ENCODE results near the gene HSPB6. TPM values are rescaled to one million over a fixed set of nuclear protein-coding genes. Genes with fewer than 3 reads are reported as not detected.

HSPB6 gene
- total RNA-seq, 1 donor from 2014 or later, result 5.0 TPM

GRCh38 chr19:35713904-35714495 is 42.8 kb downstream of the HSPB6 start:
- no peaks in the 10 kb centered on the region for H3K36me3 Mint-ChIP-seq (ENCODE audit: low read depth)
- no peak for DNase-seq (ENCODE audit: low spot score)
- H3K9me3 Mint-ChIP-seq (ENCODE audit: low read depth), result no peaks in the 10 kb centered on the region
- H3K27me3 Mint-ChIP-seq (ENCODE audit: low read depth), result no peaks in the 10 kb centered on the region
- peaks cover 20% of the 10 kb centered on the region for H3K4me1 Mint-ChIP-seq (ENCODE audit: low read depth)
- H3K4me3 Mint-ChIP-seq (ENCODE audit: unreplicated experiment), result no peak overlapping the region
- TF ChIP-seq CTCF (IDR thresholded peaks at IDR 0.05), result no peak
- H3K27ac Mint-ChIP-seq (ENCODE audit: unreplicated experiment), result no peak overlapping the region

GRCh38 chr19:35713506-35713850 is 43.4 kb downstream of the HSPB6 start:
- DNase-seq (ENCODE audit: low spot score), result no peak
- no peak for TF ChIP-seq CTCF (IDR thresholded peaks at IDR 0.05)
- H3K36me3 Mint-ChIP-seq (ENCODE audit: low read depth), result no peaks in the 10 kb centered on the region
- H3K27me3 Mint-ChIP-seq (ENCODE audit: low read depth), result no peaks in the 10 kb centered on the region
- H3K4me3 Mint-ChIP-seq (ENCODE audit: unreplicated experiment), result no peak overlapping the region
- H3K27ac Mint-ChIP-seq (ENCODE audit: unreplicated experiment), result no peak overlapping the region
- no peaks in the 10 kb centered on the region for H3K9me3 Mint-ChIP-seq (ENCODE audit: low read depth)
- H3K4me1 Mint-ChIP-seq (ENCODE audit: low read depth), result peaks cover 17% of the 10 kb centered on the region

- no peak overlapping the region for H3K4me3 Mint-ChIP-seq (ENCODE audit: unreplicated experiment)
- H3K27me3 Mint-ChIP-seq (ENCODE audit: low read depth), result no peaks in the 10 kb centered on the region
- TF ChIP-seq CTCF (IDR thresholded peaks at IDR 0.05), result no peak
- H3K9me3 Mint-ChIP-seq (ENCODE audit: low read depth), result no peaks in the 10 kb centered on the region
- no peaks in the 10 kb centered on the region for H3K36me3 Mint-ChIP-seq (ENCODE audit: low read depth)
- no peak overlapping the region for H3K27ac Mint-ChIP-seq (ENCODE audit: unreplicated experiment)
- peaks cover 17% of the 10 kb centered on the region for H3K4me1 Mint-ChIP-seq (ENCODE audit: low read depth)
- DNase-seq (ENCODE audit: low spot score), result no peak
Observed at GRCh38 chr19:35712567-35713505, 44.0 kb downstream of the HSPB6 start.

GRCh38 chr19:35710784-35711723 is 45.8 kb downstream of the HSPB6 start:
- Mint-ChIP-seq H3K27me3 (ENCODE audit: low read depth) (no peaks in the 10 kb centered on the region), H3K36me3 (ENCODE audit: low read depth) (no peaks in the 10 kb centered on the region), H3K4me1 (ENCODE audit: low read depth) (peaks cover 8% of the 10 kb centered on the region), H3K27ac (ENCODE audit: unreplicated experiment) (no peak overlapping the region), H3K4me3 (ENCODE audit: unreplicated experiment) (no peak overlapping the region), H3K9me3 (ENCODE audit: low read depth) (no peaks in the 10 kb centered on the region)
- DNase-seq (ENCODE audit: low spot score), result no peak
- no peak for TF ChIP-seq CTCF (IDR thresholded peaks at IDR 0.05)

GRCh38 chr19:35708391-35708790 is 48.4 kb downstream of the HSPB6 start:
- Mint-ChIP-seq H3K4me1 (ENCODE audit: low read depth) (peaks cover 4% of the 10 kb centered on the region), H3K36me3 (ENCODE audit: low read depth) (no peaks in the 10 kb centered on the region), H3K27me3 (ENCODE audit: low read depth) (no peaks in the 10 kb centered on the region), H3K9me3 (ENCODE audit: low read depth) (no peaks in the 10 kb centered on the region), H3K4me3 (ENCODE audit: unreplicated experiment) (no peak overlapping the region), H3K27ac (ENCODE audit: unreplicated experiment) (no peak overlapping the region)
- TF ChIP-seq CTCF (IDR thresholded peaks at IDR 0.05), result no peak
- DNase-seq (ENCODE audit: low spot score), result no peak
